Measurements from ENCODE around the gene RAPGEF2.

- TF ChIP-seq, protein P1, sequence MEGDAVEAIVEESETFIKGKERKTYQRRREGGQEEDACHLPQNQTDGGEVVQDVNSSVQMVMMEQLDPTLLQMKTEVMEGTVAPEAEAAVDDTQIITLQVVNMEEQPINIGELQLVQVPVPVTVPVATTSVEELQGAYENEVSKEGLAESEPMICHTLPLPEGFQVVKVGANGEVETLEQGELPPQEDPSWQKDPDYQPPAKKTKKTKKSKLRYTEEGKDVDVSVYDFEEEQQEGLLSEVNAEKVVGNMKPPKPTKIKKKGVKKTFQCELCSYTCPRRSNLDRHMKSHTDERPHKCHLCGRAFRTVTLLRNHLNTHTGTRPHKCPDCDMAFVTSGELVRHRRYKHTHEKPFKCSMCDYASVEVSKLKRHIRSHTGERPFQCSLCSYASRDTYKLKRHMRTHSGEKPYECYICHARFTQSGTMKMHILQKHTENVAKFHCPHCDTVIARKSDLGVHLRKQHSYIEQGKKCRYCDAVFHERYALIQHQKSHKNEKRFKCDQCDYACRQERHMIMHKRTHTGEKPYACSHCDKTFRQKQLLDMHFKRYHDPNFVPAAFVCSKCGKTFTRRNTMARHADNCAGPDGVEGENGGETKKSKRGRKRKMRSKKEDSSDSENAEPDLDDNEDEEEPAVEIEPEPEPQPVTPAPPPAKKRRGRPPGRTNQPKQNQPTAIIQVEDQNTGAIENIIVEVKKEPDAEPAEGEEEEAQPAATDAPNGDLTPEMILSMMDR (IDR thresholded peaks at IDR 0.05 in 8 of 11, conservative IDR thresholded peaks at IDR 0.05 in 3 of 11), result no peak
- no peak for TF ChIP-seq POLR2AphosphoS5 (IDR thresholded peaks at IDR 0.05)
These were observed 5.7 kb upstream of the RAPGEF2 start for GRCh38 chr4:159097144-159097543.

Data from spleen (tissue), 7 donors.